GM18870 (cell line): ENCODE results near the gene SMIM20.

ENCODE experiments used
- ATAC-seq: cut with Tn5 transposase; IDR thresholded peaks from one replicate; pipeline ENCODE4 v1.9.1; 2021; ENCODE audit warnings: moderate library complexity; ENCODE audit not compliant: unreplicated experiment

Gene SMIM20

DNA sequence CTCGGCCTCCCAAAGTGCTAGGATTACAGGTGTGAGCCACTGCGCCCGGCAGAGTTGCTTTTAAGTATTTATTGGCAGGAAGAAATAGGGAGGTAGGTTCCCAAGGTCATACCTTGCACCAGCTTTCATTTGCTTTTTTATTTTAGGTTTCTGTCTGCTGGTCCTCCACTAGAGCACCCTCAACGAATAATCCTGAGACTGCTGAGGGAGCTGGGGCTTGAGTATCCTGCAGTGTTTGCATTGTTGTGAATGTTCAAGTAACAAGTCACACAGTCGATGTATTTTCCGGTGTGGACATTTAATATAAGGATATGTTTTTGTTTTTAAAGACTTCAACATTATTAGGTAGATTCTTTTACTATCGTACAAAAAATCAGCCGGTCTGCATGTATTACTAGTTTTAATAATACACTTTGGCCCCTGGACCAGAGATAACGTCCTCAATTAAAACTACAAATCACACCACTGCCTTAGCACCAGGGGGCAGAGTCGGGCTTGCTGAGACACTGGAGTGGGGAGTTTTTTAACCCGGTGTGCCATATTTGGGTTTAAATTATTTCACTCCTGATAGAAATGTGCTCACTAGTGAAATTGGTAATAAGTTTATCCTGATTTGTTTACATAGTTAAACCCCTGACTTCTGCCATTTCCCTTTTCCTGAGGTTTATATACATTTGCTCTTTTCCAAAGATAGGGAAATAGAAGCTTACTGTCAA is 11.6 kb downstream of the SMIM20 start:
- ATAC-seq, result no peak

DNA sequence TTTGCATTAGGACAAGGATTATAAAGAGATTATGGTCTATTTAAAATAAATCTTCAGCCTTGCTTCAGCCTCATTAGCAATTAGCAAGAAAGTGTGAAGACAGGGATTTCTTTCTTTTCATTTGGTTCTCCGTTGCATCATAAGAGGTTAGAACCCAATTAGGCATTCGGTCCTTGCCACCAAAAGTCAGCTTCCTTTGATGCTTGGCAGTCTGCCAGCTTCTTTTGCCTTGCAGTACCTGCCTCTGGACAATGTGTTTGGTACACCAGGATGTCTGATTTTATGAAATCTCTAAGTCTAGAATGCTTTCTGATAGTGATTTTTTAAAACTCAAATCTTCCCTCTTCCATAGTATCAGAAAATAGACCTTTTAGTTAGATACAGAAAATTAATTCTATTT is 12.4 kb downstream of the SMIM20 start:
- no peak for ATAC-seq

DNA sequence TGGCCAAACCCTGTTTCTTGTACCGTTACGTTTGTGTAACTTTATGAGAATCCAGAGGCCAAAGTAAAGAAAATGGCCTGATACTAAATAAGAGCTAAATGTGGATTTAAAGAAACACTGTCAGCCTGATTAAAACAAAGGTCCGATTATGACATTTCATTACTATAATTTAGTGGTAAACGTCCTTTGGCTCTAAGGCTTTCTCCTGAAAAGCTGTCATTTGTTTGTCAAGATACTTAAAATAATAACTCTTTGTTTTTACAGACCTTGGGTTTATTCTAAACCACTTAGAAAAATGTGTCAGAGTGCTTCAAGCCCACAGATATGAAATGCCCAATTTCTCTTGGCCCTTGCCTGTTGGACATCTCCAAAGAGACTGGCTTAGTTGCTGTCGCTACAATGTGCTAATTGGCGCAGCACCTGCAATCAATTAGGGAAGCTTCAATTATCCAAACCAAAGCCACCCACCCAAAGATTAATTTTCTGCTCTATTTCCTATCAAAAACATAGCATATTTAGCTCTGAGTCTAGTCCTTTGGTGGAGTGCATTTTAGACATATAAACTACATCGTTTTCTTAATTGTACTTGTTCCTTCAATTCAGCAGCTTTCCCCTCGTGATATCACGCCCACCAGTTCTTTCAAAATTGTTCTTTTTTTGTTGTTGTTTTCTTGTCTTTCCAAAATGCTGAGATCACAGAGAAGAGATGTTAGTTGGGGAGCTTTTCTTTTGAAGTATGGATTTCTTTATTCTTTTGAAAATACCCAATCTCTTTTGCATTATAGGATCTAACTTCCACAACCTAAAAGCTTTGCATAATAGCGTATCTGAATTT is 13.6 kb downstream of the SMIM20 start:
- no peak for ATAC-seq

DNA sequence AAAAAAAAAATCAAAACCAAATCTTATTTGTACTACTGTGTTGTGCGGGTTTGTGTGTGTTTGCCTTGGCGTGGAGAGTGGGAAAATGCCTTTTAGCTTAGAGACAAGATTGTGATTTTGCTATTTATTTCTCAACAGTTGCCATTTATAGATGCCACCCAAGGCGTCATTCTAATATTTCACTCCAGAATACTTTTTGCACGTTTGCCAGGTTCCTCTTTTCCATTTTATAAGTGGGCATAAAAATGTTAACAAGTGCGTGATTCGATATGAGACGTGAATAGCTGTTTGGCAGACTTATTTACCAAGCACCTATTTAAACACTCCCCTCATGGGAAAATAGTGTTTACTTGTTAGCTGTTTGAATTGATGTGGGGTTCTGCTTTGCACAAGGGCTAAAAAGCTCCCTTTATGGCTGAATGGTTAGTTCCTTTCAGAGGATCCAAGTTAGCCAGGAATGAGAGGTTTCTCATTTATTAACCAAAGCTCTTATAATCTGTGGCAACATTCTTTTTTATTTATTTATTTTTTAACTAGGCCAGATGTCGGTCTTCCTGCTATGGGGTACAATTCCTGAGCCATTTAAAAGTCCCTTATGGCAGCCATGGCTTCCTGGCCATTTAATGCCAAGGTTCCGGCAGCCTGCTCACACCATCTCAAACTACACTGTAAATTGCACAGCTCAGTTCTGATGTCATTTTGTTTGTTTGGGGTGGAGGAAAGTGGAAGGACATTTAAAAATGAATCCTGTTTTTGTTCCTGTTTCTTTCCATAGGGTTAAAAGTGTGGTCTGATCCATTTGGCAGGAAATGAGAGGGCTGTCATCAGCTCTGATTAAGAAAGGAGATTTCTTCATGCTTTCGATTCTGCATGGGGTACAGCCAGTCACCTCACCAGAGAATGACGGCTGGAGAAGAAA is 14.6 kb downstream of the SMIM20 start:
- no peak for ATAC-seq

DNA sequence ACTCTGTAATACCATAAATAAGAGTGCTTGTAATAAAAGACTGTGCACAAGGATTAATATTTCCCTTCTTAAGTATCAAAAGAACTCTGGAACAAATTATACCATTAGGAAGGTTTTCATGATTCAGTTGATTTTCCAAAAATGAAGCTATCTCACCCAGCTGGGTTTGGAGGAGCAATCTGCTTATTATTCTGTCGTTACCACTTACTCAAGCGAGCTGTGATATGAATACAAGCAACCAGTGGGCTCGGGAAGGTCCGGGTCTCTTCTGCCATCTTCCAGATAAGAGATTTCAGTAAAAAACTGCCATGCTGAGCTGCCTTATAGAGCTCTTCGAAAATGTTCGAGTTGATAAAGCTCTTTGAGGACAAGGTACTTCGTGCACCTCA is 15.3 kb downstream of the SMIM20 start:
- ATAC-seq, result no peak

DNA sequence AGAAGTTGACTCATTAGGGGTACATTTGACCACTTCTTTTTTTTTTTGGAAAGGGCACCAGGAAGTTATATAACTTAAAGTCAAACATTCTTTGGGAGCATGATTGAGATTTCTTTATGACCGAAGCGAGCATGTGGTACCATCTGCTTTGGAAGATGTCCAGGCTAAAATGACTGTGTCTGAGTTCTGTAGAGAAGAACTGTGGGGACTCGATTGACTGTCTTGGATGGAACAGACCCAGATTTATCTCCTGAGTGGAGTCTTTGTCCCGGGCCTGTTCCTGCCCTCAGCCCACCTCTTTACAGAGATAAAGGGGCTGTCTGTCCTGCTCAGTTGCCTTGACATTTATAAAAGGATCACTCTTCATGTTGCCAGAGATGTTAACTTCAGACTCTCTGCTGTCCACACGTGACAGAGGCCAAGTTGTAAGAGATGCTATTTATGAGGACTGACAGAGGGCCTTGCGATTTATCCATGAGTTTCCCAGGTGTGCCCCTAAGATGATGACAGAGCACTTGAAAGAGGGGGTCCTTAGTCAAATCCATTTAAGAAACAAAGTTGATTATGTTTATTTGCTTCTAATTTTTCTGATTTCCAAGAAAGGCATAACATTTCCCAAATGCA is 16.8 kb downstream of the SMIM20 start:
- no peak for ATAC-seq

DNA sequence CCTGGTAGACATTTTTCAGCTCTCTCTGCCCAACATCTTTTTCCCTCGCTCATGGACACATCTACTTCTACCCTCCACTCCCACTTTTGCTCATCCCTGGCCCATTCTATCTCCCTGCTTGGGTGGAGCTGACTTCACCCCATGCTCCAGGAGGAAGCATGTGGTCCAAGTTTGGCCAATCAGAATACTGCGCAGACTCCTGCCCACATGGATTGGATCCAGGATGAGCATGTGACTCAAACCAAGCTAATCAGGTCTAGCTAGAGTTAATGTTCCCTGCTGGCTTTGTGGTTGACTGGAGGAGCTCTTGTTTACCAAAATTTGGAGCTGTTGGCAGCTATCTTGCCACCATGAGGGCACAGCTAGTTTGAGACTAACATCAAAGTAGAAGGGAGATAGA is 22.7 kb downstream of the SMIM20 start:
- ATAC-seq, result no peak

DNA sequence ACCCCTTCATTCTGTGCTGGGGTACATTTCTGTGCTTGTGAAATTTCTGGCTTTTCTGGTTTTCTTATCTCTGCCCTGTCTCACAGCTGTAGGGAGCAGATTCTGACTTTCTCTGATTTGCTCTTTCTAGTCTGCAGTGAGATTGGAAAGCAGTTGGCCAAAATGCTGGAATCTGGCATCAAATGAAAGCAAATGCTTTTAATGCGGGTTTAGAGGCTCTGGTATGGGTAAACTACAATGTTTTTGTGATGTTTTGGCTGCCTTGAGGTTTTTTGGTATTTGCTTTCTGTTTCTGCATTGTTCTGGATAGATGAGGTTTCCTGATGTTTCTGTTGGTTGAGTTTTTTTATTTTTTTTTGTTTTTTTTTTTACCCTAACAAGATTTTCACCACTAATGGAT is 23.8 kb downstream of the SMIM20 start:
- no peak for ATAC-seq

DNA sequence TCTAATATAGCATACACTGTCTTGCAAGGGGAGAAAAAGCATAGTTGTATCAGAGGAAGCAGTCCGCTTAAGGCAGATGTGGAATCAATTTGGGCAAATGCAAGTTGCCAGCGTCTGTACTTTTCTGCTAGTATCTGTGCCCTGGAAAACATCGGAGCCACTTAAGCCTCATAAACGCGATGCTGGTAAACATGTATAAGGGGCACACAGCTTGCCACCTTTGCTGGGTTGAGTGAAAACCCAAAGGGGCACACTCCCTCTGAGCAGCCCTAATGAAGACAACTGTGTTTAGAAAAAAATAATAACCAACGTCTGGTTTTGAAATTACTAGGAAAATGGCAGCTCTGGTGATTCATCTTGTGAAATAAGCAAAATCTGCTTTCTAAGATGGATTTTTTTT is 24.3 kb downstream of the SMIM20 start:
- peak; percentile 40 for ATAC-seq

DNA sequence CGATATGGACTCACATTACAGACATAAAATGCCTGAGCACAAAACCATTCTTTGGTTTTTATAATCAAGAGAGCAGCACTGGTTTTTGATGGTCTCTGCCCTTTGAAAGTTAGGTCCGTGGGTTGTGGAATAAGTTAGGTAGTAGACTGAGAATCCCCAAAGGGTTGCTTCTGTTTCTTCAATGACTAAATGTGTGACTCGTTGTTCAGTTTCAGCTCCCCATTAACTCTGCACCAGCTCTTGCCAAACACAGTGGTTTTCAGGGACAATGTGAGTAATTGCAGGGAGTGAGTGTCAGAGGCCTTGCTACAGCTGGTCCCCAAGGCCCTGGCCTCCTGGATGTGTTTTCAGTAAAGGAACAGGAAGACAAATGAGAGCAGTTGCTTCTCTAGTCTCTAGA is 24.8 kb downstream of the SMIM20 start:
- peak; percentile 95 for ATAC-seq

DNA sequence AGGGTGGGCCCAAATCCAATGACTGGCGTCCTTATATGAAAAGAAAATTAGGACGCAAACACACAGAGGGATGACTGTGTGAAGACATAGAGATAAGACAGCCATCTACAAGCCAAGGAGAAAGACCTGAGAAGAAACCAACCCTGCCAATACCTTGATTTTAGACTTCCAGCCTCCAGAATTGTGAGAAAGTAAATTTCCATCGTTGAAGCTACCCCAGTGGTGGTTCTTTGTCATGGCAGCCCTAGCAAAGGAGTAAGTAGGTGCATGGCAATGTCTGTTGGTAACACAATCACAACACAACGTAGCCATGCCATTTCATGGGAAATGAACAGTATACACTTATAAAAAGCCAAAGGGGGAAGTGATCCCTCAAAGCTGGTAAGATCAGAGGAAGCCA is 25.3 kb downstream of the SMIM20 start:
- ATAC-seq, result no peak

DNA sequence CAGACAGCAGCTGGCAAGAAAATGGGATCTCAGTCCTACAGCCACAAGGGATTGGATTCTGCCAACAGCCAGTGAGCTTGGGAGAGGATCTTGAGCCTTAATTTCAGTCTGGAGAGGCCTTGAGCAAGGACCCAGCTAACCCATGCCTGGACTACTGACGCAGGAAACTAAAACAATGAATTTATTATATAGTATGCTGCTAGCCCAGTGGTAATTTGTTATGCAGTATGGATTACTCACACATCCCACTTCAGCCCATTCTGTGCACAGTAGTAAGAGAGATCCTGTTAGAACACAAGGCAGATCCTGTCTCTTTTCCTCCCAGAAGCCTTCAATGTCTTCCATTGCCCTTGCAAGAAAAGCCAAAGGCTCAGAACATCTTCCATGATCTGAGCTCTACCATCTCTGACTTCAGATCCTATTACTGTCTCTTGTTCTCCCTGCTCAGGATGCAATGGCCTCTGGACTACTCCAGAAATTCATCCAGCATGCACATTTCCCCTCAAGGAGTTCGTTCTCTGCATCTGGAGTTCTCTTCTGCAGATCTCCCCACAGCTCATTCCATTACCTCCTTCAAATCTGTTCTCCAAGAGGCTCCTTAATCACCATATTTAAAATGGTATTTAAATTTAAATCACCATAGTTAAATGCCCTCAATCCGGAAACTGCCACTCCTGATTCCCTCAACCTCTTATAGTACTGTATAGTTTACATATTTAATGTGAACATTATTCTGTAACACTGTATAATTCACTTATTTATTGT is 27.6 kb downstream of the SMIM20 start:
- no peak for ATAC-seq

DNA sequence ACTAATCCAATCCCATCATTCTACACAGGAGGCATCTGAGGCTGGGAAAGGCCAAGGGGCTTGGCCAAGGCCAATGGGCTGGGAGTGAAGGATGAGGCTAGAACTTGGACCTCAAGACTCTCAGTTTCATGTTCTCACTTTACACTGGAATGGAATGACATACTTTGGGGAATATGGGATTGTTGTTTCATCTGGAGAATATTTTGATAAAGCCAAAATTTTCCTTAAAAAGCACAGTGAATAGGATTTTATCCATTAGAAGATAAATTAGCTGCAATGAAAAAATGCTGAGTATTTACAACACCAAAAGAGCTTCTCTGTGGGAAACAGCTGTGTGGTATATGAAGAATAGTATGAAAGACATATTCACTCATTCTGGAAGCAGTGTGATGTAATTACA is 29.3 kb downstream of the SMIM20 start:
- ATAC-seq, result no peak

DNA sequence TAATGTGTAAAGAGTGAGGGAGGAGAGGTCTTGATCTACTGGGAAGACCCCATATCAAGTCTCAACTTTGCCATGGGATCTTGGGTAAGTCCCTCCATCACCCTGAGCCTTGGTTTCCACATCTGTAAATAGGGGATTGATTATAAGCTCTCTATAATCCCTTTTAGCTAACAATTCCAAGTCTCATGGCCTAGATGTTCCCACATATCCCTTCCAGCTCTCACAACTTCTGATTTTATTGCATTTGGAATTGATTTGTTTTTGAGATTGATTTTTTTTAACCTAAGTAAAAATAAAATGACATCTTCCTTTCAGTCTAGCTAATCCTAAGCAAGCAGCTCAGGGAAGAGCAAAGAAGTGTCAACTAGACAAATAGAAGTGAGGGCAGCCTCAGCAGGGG is 29.8 kb downstream of the SMIM20 start:
- ATAC-seq, result no peak

DNA sequence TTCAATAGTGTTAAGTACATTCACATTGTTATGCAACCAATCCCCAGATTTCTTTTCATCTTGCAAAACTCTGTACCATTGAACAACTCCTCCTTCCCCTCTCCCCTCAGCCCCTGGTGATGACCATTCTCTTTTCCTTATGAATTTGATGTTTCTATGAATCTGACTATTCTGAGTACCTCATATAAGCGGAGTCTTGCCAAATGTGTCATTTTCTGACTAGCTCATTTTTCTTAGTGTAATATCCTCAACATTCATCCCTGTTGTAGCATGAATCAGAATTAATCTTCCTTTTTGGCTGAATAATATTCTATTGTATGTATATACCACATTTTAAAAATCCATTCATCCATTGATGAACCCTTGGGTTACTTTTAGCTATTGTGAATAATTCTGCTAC is 34.0 kb downstream of the SMIM20 start:
- no peak for ATAC-seq

DNA sequence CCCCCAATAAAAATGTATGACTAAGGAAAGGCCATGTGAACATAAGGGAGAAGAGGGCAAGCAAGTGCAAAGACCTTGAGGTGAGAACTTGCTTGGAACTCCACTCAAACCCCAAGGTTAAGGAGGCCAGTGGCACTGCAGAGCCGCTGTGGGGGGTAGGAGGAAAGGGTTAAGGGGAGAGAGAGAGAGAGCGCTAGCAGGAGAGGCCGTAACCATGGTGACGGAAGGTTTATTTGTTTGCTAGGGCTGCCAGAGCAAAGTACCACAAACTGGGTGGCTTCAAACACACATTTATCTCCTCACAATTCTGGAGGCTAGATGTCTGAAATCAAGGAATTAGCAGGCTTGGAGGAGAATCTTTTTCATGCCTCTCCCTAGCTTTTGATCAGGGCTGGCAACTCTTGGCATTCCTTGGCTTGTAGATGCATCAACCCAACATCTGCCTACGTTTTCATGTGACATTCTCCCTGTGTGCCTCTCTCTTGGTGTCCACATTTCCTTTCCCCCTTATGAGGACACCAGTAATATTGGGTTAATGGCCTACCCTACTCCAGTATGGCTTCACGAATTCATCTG is 35.2 kb downstream of the SMIM20 start:
- ATAC-seq, result no peak

DNA sequence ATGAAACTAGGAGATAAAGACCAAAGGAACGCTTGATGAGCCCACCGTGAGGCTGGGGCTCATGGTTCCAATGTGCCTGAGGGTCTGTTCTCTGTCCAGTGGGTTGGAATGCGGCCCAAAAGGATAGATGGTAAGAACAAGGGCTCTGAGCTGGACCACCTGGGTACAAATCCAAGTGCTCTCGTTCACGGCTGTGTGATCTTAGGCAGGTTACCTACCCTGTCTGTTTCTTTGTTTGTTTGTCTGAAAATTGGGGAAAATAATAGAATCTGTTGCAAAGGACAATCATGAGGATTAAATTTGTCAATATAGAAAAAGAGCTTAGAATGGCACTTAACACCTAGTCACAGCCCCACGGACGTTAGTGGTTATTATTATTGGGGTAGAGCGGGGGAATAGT is 36.0 kb downstream of the SMIM20 start:
- ATAC-seq, result no peak

DNA sequence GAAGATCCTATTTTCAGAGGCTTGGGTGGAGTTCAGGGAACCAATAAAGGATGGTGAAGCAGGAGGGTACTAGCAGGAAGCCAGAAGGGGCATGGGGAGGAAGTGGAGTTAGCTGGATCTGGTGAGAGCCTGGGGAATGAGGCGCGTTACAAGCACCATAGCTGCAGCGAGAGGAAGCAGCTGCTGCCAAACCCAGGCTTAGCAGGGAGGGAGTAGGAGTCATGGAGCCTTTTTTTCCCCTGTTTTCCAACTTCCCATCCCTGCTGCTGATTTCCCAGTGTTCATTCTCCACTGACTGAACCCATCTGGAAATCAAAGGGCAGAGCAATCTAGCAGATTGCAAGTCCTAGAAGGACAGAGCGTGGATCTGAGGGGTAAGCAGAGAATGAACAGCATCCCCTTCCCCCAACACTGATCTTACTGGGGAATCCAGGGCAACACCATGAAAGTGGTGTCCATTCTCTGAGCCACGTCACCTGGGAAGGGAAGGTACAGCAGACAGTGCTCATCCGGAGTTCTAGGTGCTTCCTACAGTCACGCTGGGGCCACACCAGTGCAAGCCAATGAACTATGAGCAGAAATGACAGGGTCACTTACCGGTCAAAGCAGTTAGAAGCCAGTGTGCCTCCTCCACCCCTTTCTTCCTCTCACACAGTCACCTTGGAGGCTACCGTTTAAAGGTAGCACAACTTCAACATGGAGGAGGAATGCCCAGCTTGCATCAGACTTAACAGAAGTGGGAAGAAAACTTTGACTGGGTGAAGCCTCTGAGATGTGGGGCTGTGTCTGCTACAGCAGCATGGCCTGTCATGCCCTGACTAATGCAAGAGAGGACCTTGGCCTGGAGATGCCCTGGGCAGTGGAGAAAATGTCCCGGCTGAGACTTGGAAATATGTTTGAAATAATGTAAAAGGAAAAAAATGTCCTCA is 36.7 kb downstream of the SMIM20 start:
- ATAC-seq, result no peak

DNA sequence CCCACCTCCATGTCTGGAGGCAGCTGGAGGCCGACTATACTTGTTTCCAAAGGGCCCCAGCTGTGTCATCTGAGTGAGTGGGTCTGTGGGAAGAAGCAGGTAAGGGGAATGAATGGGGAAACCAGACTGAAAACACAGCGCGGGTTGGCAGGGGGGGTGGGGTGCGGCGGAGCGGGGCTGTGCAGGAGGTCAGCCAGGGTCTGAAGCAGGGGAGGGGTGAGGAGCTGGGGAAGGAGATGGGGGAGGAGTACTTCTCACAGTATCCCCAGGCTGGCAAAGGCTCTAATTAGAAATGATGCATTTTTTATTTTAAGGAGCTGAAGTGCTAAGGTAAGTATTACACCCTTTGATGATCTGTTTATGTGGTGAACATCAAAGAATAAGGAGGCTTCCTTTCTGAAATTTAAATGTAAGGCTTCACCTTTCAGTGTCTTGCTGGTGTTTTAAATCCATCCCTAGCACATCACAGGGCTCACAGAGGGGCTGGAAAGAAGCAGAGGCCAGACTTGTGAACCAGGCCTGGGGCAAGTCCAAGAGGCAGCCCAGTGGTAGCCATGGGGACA is 37.5 kb downstream of the SMIM20 start:
- no peak for ATAC-seq
